HG02571 (cell line): Measurements from ENCODE around the gene PPP2R1B.

ENCODE experiments used
- ATAC-seq: cut with Tn5 transposase; IDR thresholded peaks from one replicate; pipeline ENCODE4 v1.9.1; 2021; ENCODE audit warnings: mild to moderate bottlenecking, moderate library complexity; ENCODE audit not compliant: unreplicated experiment

PPP2R1B gene

GRCh38 chr11:111749646-111750045 is 16.5 kb downstream of the PPP2R1B start:
- no peak for ATAC-seq

GRCh38 chr11:111748035-111748804 is 18.0 kb downstream of the PPP2R1B start:
- no peak for ATAC-seq

GRCh38 chr11:111745719-111746504 is 20.3 kb downstream of the PPP2R1B start:
- no peak for ATAC-seq

DNA sequence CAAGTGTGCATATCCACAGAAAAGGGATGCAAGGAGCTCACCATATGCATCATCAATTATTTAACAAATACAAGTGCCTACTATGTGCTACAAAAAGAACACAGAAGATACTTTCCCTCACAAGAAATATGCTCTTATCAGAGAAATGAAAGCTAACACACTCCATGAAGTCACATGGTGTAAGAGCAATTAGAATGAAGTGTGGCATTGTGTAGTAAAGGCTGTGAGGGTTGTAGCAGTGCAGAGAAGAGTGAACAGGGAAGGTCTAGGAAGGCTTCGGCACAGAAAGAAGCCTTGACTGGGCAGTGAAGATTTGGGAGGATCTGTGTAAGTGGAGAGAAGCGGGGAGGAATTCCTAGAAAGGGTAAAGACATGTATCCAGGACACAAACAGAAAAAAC is 22.5 kb downstream of the PPP2R1B start:
- no peak for ATAC-seq

DNA sequence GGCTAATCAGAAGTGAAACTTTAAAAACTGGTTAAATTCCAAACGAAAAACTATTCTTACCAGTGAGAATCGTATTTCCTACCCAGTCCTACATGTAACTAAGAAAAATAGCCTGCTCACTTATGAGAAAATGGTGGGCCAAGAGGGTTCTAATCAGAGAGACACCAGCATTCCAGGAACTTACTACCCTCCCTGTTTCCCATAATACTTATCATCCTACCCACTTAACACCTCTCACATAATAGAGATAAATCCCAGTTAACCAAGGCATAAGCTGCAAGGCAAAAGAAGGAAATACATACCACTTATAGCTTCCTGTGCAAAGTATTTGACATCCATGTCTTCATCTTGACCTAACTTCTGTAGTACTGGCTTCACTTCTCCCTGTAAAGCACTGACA is 24.4 kb downstream of the PPP2R1B start:
- ATAC-seq: no peak

- no peak for ATAC-seq
Observed at GRCh38 chr11:111739299-111739698, 26.9 kb downstream of the PPP2R1B start.

GRCh38 chr11:111737444-111738210 is 28.6 kb downstream of the PPP2R1B start:
- ATAC-seq: no peak

DNA sequence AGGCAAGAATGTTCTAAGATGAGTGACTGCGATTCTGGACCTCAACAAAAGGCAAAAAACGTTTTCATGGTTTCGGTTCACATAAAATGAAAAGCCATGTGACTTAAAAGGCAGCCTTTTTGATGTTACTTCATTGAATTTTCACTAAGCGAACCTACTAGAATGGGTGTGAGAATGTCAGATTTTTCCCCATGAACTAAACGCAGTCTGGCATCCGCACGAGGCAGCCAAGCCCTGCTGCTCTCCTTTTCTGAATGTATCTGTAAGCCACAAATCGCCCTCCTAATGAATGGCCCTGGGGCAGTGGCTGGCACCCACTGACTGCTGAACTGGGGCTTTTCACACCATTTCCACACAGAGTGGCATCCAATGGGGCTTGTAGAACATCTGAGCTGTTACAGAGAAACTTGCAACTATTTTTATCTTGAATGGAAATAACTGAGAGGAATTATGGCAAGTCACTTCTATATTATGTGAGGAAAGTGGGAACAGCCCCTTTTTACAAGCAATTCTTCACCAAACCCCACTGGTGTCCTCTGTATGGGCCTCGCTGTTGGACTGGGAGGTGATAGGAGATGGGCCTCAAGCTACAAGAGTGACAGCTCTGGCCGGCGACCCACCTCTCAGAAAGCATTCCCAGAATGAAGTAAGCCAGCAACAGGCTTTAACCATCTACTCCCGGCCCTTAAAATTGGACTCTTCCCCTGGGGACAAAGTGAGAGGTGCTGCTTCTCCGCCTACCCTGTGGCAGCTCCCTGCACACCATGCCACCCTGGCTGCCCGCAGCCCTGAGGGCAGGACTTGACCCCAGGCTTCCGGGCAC is 29.4 kb downstream of the PPP2R1B start:
- ATAC-seq: no peak

- no peak for ATAC-seq
Observed at GRCh38 chr11:111736181-111736590, 30.0 kb downstream of the PPP2R1B start.

GRCh38 chr11:111735262-111736116 is 30.7 kb downstream of the PPP2R1B start:
- ATAC-seq: no peak

- no peak for ATAC-seq
Observed at GRCh38 chr11:111734954-111735261, 31.3 kb downstream of the PPP2R1B start.

- no peak for ATAC-seq
Observed at GRCh38 chr11:111734101-111734953, 31.9 kb downstream of the PPP2R1B start.

DNA sequence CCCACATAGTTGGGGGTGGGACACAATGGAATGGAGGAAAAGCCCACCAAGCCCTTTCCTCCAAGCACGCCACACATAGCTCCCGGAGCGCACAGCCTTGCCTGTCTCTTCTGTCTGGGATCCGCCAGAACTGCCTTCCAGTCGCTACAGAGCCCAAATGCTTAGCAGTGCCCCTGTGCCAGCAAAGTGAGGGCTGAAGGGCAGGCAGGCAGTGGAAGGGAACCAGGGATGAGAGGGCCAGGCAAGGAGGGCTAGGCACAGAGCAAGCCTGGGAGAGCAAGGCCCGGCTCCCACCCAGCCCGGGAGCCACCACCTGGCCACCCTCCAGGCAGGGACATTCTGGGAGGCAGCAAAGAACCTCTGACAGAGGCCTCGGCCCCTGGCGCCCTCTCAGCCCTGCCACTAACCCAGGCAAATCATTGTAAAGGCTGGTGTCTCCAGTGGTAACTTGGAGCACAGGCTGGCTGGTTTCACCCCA is 32.5 kb downstream of the PPP2R1B start:
- no peak for ATAC-seq

DNA sequence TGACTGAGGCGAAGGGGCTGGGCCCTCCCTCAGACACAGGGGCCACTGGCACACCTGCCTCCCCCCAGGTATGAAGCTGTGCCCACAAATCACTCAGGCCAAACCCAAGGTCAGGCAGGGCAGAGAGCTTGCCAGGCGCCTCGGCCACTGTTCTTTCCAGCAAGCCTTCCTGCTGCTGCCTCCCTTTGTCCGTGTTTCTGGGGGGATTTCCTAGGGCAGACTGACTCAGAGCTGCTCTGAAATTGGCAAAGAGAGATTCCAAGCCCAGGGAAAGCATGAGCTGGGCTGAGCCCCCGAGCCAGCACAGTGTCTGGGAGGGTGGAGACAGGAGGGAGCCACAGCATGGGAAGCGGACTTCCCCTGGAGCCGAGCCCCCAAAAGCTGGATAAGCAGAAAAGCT is 33.2 kb downstream of the PPP2R1B start:
- no peak for ATAC-seq

- no peak for ATAC-seq
Observed at GRCh38 chr11:111731821-111732220, 34.4 kb downstream of the PPP2R1B start.

DNA sequence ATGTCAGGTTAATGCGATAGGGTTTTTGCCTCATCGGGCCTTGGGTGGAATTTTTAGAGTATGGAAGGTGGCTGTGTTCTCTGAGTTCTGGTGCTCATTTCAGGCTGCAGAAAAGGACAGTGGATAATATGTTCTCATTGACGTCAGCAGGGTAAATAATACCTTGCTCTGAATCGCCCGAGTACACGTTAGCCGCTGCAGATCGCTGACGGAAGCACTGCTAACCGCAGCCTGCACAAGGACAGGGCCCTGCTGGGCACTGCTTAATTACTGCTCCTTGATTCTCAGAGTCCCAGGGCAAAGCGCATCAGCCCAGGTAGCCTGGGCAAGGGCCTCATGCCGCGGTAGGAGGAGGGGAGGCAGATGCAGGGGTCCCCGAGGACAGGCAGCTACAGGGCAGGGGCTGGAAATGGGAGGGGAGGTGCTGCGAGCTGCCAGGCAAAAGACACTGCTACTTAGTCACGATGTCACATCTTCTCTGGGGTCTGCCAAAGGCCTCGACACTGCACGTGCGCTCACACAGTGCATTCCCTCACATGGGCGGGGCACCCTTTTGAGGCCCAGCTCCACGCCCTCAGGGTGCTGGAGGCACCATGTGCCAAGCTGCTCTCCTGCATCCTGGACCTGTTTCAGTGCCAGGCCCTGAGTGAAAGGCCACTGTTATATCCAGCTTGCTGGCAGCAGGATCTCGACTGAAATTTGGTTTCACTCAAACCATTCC is 35.2 kb downstream of the PPP2R1B start:
- ATAC-seq: no peak

DNA sequence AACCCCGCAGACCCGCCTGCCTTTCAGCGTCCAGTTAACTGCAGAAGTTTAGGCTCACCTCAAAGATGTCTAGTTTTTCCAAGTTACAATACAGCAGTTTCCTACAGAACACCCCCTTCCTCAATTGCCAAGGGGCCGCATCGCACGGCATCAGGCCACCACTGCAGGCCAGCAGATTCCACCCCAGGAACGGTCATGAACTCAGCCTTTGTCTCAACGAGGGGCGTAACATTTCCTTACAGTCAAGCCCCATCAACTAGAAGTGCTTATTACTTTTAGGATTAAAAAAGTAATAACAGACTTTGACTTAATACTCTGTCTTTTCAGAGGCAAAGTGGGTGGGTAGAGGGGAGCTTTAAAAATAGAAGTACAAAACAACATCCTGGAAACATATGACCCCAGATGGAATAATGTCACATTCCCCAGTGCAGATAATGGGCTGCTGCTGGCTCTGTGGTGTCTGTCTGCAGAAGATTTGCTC is 36.3 kb downstream of the PPP2R1B start:
- no peak for ATAC-seq
